CD4-positive, CD25-positive, alpha-beta regulatory T cell (primary cell): ENCODE results near the gene KRT73. TPM values are rescaled to one million over a fixed set of nuclear protein-coding genes. Genes with fewer than 3 reads are reported as not detected.
A peak's percentile ranks its signal among the peaks of the same experiment; 100 is the strongest.

Source experiments
- ATAC-seq, 2 donors: fragments of 150-1000 bp; cut with Tn5 transposase; one replicate each; pipeline ENCODE4 v1.10.0; 2021; ENCODE audit warnings: low read depth in 2 of 2, moderate number of reproducible peaks in 2 of 2, moderate library complexity in 1 of 2
- DNase-seq, 3 donors: peaks; one replicate each; pipeline versions ENCODE4 v3.0.0 to v3.0.0-alpha.2; 2012 to 2022; ENCODE audit warnings: mixed read lengths in 1 of 3
- H3K27ac ChIP-seq: one replicate; pipeline ENCODE4 v1.7.0; 2013; ENCODE audit warnings: mild to moderate bottlenecking, low read length; ENCODE audit not compliant: insufficient read depth, poor library complexity, severe bottlenecking
- H3K27me3 ChIP-seq: one replicate; pipeline ENCODE4 v1.7.0; 2013; ENCODE audit warnings: low read length; ENCODE audit not compliant: control insufficient read depth, insufficient read depth
- H3K36me3 ChIP-seq: one replicate; pipeline ENCODE4 v1.7.0; 2013; ENCODE audit warnings: mild to moderate bottlenecking, low read length, moderate library complexity; ENCODE audit not compliant: control insufficient read depth, insufficient read depth
- H3K4me1 ChIP-seq: 2 replicates; pipeline ENCODE4 v1.7.0; 2013; ENCODE audit warnings: mild to moderate bottlenecking, low read length; ENCODE audit not compliant: insufficient read depth, control insufficient read depth, poor library complexity, severe bottlenecking
- H3K4me3 ChIP-seq: one replicate; pipeline ENCODE4 v1.7.0; 2013; ENCODE audit warnings: low read depth, mild to moderate bottlenecking, low read length, moderate library complexity
- H3K9me3 ChIP-seq, 2 experiments: 1 replicate in 1 of 2; 2 replicates in 1 of 2; pipeline ENCODE4 v1.7.0; 2013; ENCODE audit warnings: low read length in 2 of 2, mild to moderate bottlenecking in 1 of 2, moderate library complexity in 1 of 2; ENCODE audit not compliant: control insufficient read depth in 2 of 2
- H3K27ac Mint-ChIP-seq, 3 donors: one replicate each; pipeline ENCODE4 v1.8.0; 2020 to 2022; ENCODE audit warnings: mild to moderate bottlenecking in 3 of 3, mixed read lengths in 3 of 3, moderate library complexity in 2 of 3
- H3K27me3 Mint-ChIP-seq: one replicate; pipeline ENCODE4 v1.8.0; 2022; ENCODE audit warnings: mild to moderate bottlenecking, mixed read lengths
- H3K36me3 Mint-ChIP-seq: one replicate; pipeline ENCODE4 v1.8.0; 2020; ENCODE audit warnings: mixed read lengths
- H3K4me1 Mint-ChIP-seq, 4 donors: one replicate each; pipeline ENCODE4 v1.8.0; 2020 to 2022; ENCODE audit warnings: mixed read lengths in 4 of 4, mild to moderate bottlenecking in 1 of 4
- H3K4me3 Mint-ChIP-seq, 4 donors: one replicate each; pipeline ENCODE4 v1.8.0; 2020 to 2022; ENCODE audit warnings: mild to moderate bottlenecking in 4 of 4, mixed read lengths in 4 of 4, moderate library complexity in 3 of 4
- H3K9me3 Mint-ChIP-seq, 7 donors: one replicate each; pipeline ENCODE4 v1.8.0; 2020 to 2022; ENCODE audit warnings: mixed read lengths in 7 of 7, mild to moderate bottlenecking in 3 of 7, moderate library complexity in 2 of 7
- polyA plus RNA-seq, 4 donors: library from polyadenylated mRNA; unstranded; fragments of 300-500 nt; fragmentation: Illumina TruSeq; gene quantifications; one replicate each; pipeline ENCODE4 v1.2.3, GENCODE V29; 2021
- total RNA-seq: library from RNA; stranded (reverse); gene quantifications from one replicate; pipeline ENCODE4 v1.2.3, GENCODE V29; 2022

Gene KRT73
- total and polyA plus RNA-seq, 5 donors from 2014 or later, result 1.0 to 1.4 (median 1.1) TPM; not detected in 2

GRCh38 chr12:52660934-52661499 lies 42.7 kb upstream of the KRT73 start:
- Mint-ChIP-seq H3K27ac (no peak overlapping the region), H3K4me3 (no peak overlapping the region), H3K36me3 (no peaks in the 10 kb centered on the region), H3K27me3 (peaks cover 13% of the 10 kb centered on the region), H3K9me3 (no peaks in the 10 kb centered on the region), H3K4me1 (peaks cover 0 to 3% (median 0%) of the 10 kb centered on the region in 4 donors)
- Histone ChIP-seq H3K9me3 (no peaks in the 10 kb centered on the region), H3K27ac (no peak overlapping the region), H3K36me3 (no peaks in the 10 kb centered on the region), H3K4me1 (no peaks in the 10 kb centered on the region), H3K27me3 (peaks cover 1% of the 10 kb centered on the region), H3K4me3 (no peak overlapping the region)
- DNase-seq (no peak), ATAC-seq (no peak)

- H3K4me1 Mint-ChIP-seq, result peaks cover 0 to 3% (median 0%) of the 10 kb centered on the region in 4 donors
- H3K4me3 Mint-ChIP-seq, result no peak overlapping the region
Observed at GRCh38 chr12:52659951-52660350, 41.6 kb upstream of the KRT73 start.

GRCh38 chr12:52659395-52659794 lies 41.0 kb upstream of the KRT73 start:
- Histone ChIP-seq H3K4me3 (no peak overlapping the region), H3K27ac (no peak overlapping the region), H3K4me1 (no peaks in the 10 kb centered on the region), H3K27me3 (peaks cover 1% of the 10 kb centered on the region), H3K36me3 (no peaks in the 10 kb centered on the region), H3K9me3 (no peaks in the 10 kb centered on the region)
- no peak overlapping the region for H3K27ac Mint-ChIP-seq
- peaks cover 0 to 3% (median 0%) of the 10 kb centered on the region in 4 donors for H3K4me1 Mint-ChIP-seq
- DNase-seq (no peak), ATAC-seq (no peak)
- H3K9me3 Mint-ChIP-seq, result no peaks in the 10 kb centered on the region
- H3K4me3 Mint-ChIP-seq, result no peak overlapping the region
- no peaks in the 10 kb centered on the region for H3K36me3 Mint-ChIP-seq
- H3K27me3 Mint-ChIP-seq, result peaks cover 17% of the 10 kb centered on the region

More at GRCh38 chr12:52659951-52660350, 41.6 kb upstream of the KRT73 start:
- H3K9me3 Mint-ChIP-seq, result no peaks in the 10 kb centered on the region
- Histone ChIP-seq H3K27me3 (peaks cover 1% of the 10 kb centered on the region), H3K4me3 (no peak overlapping the region), H3K27ac (no peak overlapping the region), H3K4me1 (no peaks in the 10 kb centered on the region), H3K9me3 (no peaks in the 10 kb centered on the region), H3K36me3 (no peaks in the 10 kb centered on the region)
- DNase-seq (no peak), ATAC-seq (no peak)
- H3K27me3 Mint-ChIP-seq, result peaks cover 17% of the 10 kb centered on the region
- peak overlapping the region in 1 of 3 donors; percentile 45 for H3K27ac Mint-ChIP-seq
- H3K36me3 Mint-ChIP-seq, result no peaks in the 10 kb centered on the region

DNA sequence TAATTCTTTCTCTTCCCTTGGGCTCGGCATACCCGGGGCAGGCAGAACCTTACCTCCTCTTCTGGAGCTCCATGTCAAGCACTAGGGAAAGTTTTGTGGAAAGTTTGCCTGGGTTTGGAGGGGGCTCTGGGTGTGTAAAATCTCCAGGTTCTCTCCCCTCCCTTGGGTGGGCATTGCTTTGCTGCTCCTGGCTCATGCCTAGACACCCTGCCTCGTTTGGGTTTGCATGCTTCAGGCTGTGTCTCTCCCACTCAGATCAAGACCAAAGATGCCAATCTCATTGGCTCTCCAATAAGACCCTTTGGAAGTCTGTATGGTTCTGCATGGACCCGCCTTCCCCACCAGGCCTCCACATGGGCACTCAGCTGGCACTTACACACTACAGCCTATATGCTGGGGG lies 39.8 kb upstream of the KRT73 start:
- Histone ChIP-seq H3K36me3 (no peaks in the 10 kb centered on the region), H3K9me3 (no peaks in the 10 kb centered on the region)
- no peaks in the 10 kb centered on the region for H3K9me3 Mint-ChIP-seq

DNA sequence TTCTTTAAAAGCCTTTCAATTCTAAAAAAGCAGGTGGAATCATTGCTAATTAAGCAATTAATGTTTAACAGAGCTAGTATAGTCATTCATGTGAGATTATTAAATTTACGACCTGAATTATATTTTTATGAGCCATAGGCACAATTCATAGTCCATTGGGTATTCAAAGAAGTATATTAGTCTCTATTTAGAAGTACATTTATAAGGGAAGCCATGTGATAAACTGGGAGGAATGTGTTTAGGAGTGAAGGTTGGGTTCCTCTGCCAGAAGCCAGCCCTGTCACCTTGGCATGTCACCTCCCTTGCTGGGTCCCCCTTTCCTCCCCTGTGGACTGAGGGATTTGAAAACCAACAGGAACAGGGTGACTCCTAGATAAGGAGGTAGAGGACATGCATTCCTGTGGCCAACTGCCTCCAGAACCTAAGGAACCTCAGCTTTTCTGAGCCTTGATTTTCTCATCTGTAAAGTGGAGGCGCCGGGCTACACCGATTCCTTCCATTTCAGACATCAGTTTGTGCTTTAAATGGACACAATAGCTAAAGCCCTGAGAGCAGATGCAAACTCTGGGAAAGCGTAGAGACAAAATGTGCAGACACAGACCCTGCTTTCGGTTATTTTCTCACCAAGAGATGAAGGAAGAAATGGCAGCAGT lies 39.0 kb upstream of the KRT73 start:
- ATAC-seq, result no peak

More for the DNA sequence above, 39.8 kb upstream of the KRT73 start:
- no peaks in the 10 kb centered on the region for H3K36me3 Mint-ChIP-seq
- Histone ChIP-seq H3K27me3 (no peaks in the 10 kb centered on the region), H3K27ac (no peak overlapping the region), H3K4me1 (no peaks in the 10 kb centered on the region), H3K4me3 (no peak overlapping the region)
- peaks cover 0 to 3% (median 0%) of the 10 kb centered on the region in 4 donors for H3K4me1 Mint-ChIP-seq
- H3K27ac Mint-ChIP-seq, result no peak overlapping the region
- H3K27me3 Mint-ChIP-seq, result peaks cover 17% of the 10 kb centered on the region
- no peak for DNase-seq
- H3K4me3 Mint-ChIP-seq, result no peak overlapping the region
- no peak for ATAC-seq

DNA sequence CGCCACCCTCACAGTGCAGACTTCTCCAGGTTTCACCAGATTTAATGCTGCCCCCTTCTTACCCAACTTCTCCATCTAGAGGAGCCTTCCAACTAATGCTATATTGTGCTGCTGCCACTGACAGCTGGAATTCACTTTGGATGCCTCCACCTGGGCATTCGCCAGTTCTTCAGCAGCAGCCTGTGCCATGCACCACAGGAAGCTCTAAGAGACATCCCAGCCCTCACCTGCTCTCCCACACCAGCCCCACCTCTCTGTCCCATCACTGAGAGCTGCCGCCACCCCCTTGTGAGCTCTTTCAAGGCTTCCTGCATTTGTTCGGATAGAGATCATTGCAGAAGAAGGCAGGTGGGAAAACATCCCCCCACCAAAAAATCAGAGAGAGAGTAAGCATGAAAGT lies 38.3 kb upstream of the KRT73 start:
- H3K27ac ChIP-seq, result no peak overlapping the region
- Mint-ChIP-seq H3K27me3 (peaks cover 10% of the 10 kb centered on the region), H3K4me1 (peaks cover 0 to 3% (median 0%) of the 10 kb centered on the region in 4 donors), H3K9me3 (peaks cover 0 to under 1% (median 0%) of the 10 kb centered on the region in 7 donors), H3K4me3 (no peak overlapping the region), H3K27ac (peak overlapping the region in 1 of 3 donors; percentile 40), H3K36me3 (no peaks in the 10 kb centered on the region)
- ATAC-seq (no peak), DNase-seq (no peak)
- no peaks in the 10 kb centered on the region for H3K4me1 ChIP-seq
- no peaks in the 10 kb centered on the region for H3K9me3 ChIP-seq
- H3K4me3 ChIP-seq, result no peak overlapping the region
- no peaks in the 10 kb centered on the region for H3K27me3 ChIP-seq
- no peaks in the 10 kb centered on the region for H3K36me3 ChIP-seq

More for the DNA sequence above, 39.0 kb upstream of the KRT73 start:
- no peak for DNase-seq
- Mint-ChIP-seq H3K9me3 (no peaks in the 10 kb centered on the region), H3K36me3 (no peaks in the 10 kb centered on the region), H3K27ac (no peak overlapping the region), H3K27me3 (peaks cover 12% of the 10 kb centered on the region), H3K4me3 (no peak overlapping the region), H3K4me1 (peaks cover 0 to 3% (median 0%) of the 10 kb centered on the region in 4 donors)
- H3K9me3 ChIP-seq, result no peaks in the 10 kb centered on the region
- H3K4me1 ChIP-seq, result no peaks in the 10 kb centered on the region
- H3K4me3 ChIP-seq, result no peak overlapping the region
- no peaks in the 10 kb centered on the region for H3K36me3 ChIP-seq
- H3K27me3 ChIP-seq, result no peaks in the 10 kb centered on the region
- H3K27ac ChIP-seq, result no peak overlapping the region

- H3K4me3 ChIP-seq, result no peak overlapping the region
- no peak overlapping the region for H3K27ac ChIP-seq
- H3K9me3 ChIP-seq, result no peaks in the 10 kb centered on the region
- peaks cover 0 to 2% (median 0%) of the 10 kb centered on the region in 7 donors for H3K9me3 Mint-ChIP-seq
- DNase-seq, result no peak
- no peaks in the 10 kb centered on the region for H3K4me1 ChIP-seq
- no peaks in the 10 kb centered on the region for H3K27me3 ChIP-seq
- H3K4me1 Mint-ChIP-seq, result peaks cover 0 to 3% (median 0%) of the 10 kb centered on the region in 4 donors
- H3K36me3 Mint-ChIP-seq, result no peaks in the 10 kb centered on the region
- H3K36me3 ChIP-seq, result no peaks in the 10 kb centered on the region
- peaks cover 10% of the 10 kb centered on the region for H3K27me3 Mint-ChIP-seq
- peak in 1 of 2 donors; percentile 12 for ATAC-seq
- H3K27ac Mint-ChIP-seq, result peak overlapping the region in 1 of 3 donors; percentile 40
- no peak overlapping the region for H3K4me3 Mint-ChIP-seq
Observed at GRCh38 chr12:52655720-52656124, 37.4 kb upstream of the KRT73 start.

- DNase-seq, result no peak
- H3K9me3 Mint-ChIP-seq, result peaks cover 0 to 2% (median 0%) of the 10 kb centered on the region in 7 donors
- Histone ChIP-seq H3K4me1 (no peaks in the 10 kb centered on the region), H3K36me3 (no peaks in the 10 kb centered on the region), H3K9me3 (no peaks in the 10 kb centered on the region), H3K4me3 (no peak overlapping the region), H3K27me3 (no peaks in the 10 kb centered on the region), H3K27ac (no peak overlapping the region)
- ATAC-seq, result no peak
- H3K4me1 Mint-ChIP-seq, result peaks cover 0 to 3% (median 0%) of the 10 kb centered on the region in 4 donors
- H3K4me3 Mint-ChIP-seq, result no peak overlapping the region
- no peaks in the 10 kb centered on the region for H3K36me3 Mint-ChIP-seq
- H3K27ac Mint-ChIP-seq, result peak overlapping the region in 1 of 3 donors; percentile 40
- H3K27me3 Mint-ChIP-seq, result peaks cover 10% of the 10 kb centered on the region
Observed at GRCh38 chr12:52655251-52655650, 36.9 kb upstream of the KRT73 start.
